A673 (cell line): ENCODE results near the gene MTRF1.

ENCODE experiments used
- CTCF ChIP-seq: fragments of 300-800, 200-600 bp; sonication (generic); conservative IDR thresholded peaks from 2 replicates; pipeline ENCODE4 v1.5.1; 2017; ENCODE audit warnings: low read depth, mild to moderate bottlenecking, antibody characterized with exemption, low read length, moderate library complexity, mixed read lengths
- EZH2 ChIP-seq: fragments of 200-600 bp; sonication (generic); IDR thresholded peaks from 2 replicates; pipeline ENCODE4 v1.6.1; 2017; ENCODE audit warnings: borderline replicate concordance, low read depth, mild to moderate bottlenecking, mixed read lengths, antibody characterized with exemption, low read length; ENCODE audit not compliant: poor library complexity, severe bottlenecking

GRCh38 chr13:41229356-41229755 lies 34.0 kb downstream of the MTRF1 start:
- TF ChIP-seq CTCF (no peak), EZH2 (no peak)
